Activated T-cell treated with anti-CD3 and anti-CD28 coated beads, Interleukin-2, amount 50 U/mL, for 48 hours (primary cell): Measurements from ENCODE around the gene ADAMTS12.

Source experiments
- DNase-seq, 2 experiments: peaks; one replicate each; pipeline ENCODE4 v3.0.0-alpha.2; 2020

Gene ADAMTS12

GRCh38 chr5:33800241-33800950 is 91.4 kb downstream of the ADAMTS12 start:
- DNase-seq, result no peak

- no peak for DNase-seq
These were observed 96.3 kb downstream of the ADAMTS12 start for GRCh38 chr5:33795496-33795895.

- no peak for DNase-seq
These were observed 97.1 kb downstream of the ADAMTS12 start for GRCh38 chr5:33794550-33795181.

- DNase-seq, result no peak
These were observed 97.8 kb downstream of the ADAMTS12 start for GRCh38 chr5:33793836-33794549.

- no peak for DNase-seq
These were observed 98.5 kb downstream of the ADAMTS12 start for GRCh38 chr5:33793276-33793675.

GRCh38 chr5:33792559-33792958 is 99.2 kb downstream of the ADAMTS12 start:
- no peak for DNase-seq

- DNase-seq, result no peak
These were observed 102.2 kb downstream of the ADAMTS12 start for GRCh38 chr5:33789567-33789957.

- no peak for DNase-seq
These were observed 102.7 kb downstream of the ADAMTS12 start for GRCh38 chr5:33788922-33789566.

GRCh38 chr5:33785571-33785970 is 106.2 kb downstream of the ADAMTS12 start:
- no peak for DNase-seq

- DNase-seq, result no peak
These were observed 110.5 kb downstream of the ADAMTS12 start for GRCh38 chr5:33781286-33781685.

GRCh38 chr5:33776151-33776660 is 115.6 kb downstream of the ADAMTS12 start:
- no peak for DNase-seq

GRCh38 chr5:33774341-33774740 is 117.4 kb downstream of the ADAMTS12 start:
- DNase-seq, result no peak

- DNase-seq, result no peak
These were observed 119.4 kb downstream of the ADAMTS12 start for GRCh38 chr5:33772380-33772897.

GRCh38 chr5:33769968-33770367 is 121.8 kb downstream of the ADAMTS12 start:
- no peak for DNase-seq

GRCh38 chr5:33769196-33769595 is 122.6 kb downstream of the ADAMTS12 start:
- DNase-seq, result no peak

GRCh38 chr5:33766023-33766422 is 125.8 kb downstream of the ADAMTS12 start:
- DNase-seq, result no peak

GRCh38 chr5:33764786-33765185 is 127.0 kb downstream of the ADAMTS12 start:
- no peak for DNase-seq

- no peak for DNase-seq
These were observed 128.4 kb downstream of the ADAMTS12 start for GRCh38 chr5:33763435-33763834.

- no peak for DNase-seq
These were observed 128.9 kb downstream of the ADAMTS12 start for GRCh38 chr5:33762859-33763258.

- DNase-seq, result no peak
These were observed 130.7 kb downstream of the ADAMTS12 start for GRCh38 chr5:33761139-33761538.

GRCh38 chr5:33758737-33759136 is 133.1 kb downstream of the ADAMTS12 start:
- DNase-seq, result no peak

- DNase-seq, result no peak
These were observed 135.3 kb downstream of the ADAMTS12 start for GRCh38 chr5:33756491-33756890.

- DNase-seq, result no peak
These were observed 136.6 kb downstream of the ADAMTS12 start for GRCh38 chr5:33755231-33755630.
